ENCODE measurements around the gene SRSF1. TPM values are rescaled to one million over a fixed set of nuclear protein-coding genes. Genes with fewer than 3 reads are reported as not detected.

Gene SRSF1
- total and polyA plus RNA-seq, 10 donors: 65.8 to 213 (median 172) TPM

DNA sequence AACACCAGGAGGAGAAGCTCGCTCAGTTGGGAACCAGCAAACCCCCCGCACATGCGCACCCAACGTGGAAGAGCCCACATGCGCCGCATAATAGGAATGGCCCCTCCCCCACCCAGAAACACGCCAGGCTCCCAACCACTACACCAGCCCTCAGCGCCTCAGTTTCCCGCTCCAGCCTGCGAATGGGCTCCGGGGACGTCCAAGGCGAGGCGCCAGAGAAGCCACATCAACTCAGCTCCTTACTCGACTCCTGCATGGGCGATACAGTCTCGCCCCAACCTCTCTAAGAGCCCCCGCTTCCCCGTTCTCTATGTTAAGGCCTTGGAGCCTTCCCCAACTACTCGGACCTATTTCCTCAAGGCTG, 504 bp downstream of the SRSF1 start:
- WGBS, 5 donors: 0 to 1% (median 0%) methylated on average over 20 of the region's 20 CpGs
- no peaks in the 10 kb centered on the region for H3K9me3 ChIP-seq
- peak; percentile 89 for DNase-seq
- H3K4me1 ChIP-seq: peaks cover 26 to 60% (median 55%) of the 10 kb centered on the region in 6 donors
- peak overlapping the region; percentile 48 to 97 (median 85) for H3K4me3 ChIP-seq
- peak overlapping the region; percentile 85 to 100 (median 98) for H3K27ac ChIP-seq
- no peaks in the 10 kb centered on the region for H3K27me3 ChIP-seq (replicated peaks in 1 of 7)
- no peak for TF ChIP-seq POLR2AphosphoS5 (IDR thresholded peaks at IDR 0.05)
- TF ChIP-seq, protein P1, sequence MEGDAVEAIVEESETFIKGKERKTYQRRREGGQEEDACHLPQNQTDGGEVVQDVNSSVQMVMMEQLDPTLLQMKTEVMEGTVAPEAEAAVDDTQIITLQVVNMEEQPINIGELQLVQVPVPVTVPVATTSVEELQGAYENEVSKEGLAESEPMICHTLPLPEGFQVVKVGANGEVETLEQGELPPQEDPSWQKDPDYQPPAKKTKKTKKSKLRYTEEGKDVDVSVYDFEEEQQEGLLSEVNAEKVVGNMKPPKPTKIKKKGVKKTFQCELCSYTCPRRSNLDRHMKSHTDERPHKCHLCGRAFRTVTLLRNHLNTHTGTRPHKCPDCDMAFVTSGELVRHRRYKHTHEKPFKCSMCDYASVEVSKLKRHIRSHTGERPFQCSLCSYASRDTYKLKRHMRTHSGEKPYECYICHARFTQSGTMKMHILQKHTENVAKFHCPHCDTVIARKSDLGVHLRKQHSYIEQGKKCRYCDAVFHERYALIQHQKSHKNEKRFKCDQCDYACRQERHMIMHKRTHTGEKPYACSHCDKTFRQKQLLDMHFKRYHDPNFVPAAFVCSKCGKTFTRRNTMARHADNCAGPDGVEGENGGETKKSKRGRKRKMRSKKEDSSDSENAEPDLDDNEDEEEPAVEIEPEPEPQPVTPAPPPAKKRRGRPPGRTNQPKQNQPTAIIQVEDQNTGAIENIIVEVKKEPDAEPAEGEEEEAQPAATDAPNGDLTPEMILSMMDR (IDR thresholded peaks at IDR 0.05 in 8 of 11, conservative IDR thresholded peaks at IDR 0.05 in 3 of 11): no peak
- TF ChIP-seq POLR2A (IDR thresholded peaks at IDR 0.05): no peak
- peaks cover 0 to 44% (median 37%) of the 10 kb centered on the region in 6 donors for H3K36me3 ChIP-seq
- intact Hi-C loops (cut with DNase I; ENCODE audit: low total_unique reads): loop anchor here (10.0 kb wide), 1 partner anchor 78 kb away; the partner anchor contains the start of gene DYNLL2

DNA sequence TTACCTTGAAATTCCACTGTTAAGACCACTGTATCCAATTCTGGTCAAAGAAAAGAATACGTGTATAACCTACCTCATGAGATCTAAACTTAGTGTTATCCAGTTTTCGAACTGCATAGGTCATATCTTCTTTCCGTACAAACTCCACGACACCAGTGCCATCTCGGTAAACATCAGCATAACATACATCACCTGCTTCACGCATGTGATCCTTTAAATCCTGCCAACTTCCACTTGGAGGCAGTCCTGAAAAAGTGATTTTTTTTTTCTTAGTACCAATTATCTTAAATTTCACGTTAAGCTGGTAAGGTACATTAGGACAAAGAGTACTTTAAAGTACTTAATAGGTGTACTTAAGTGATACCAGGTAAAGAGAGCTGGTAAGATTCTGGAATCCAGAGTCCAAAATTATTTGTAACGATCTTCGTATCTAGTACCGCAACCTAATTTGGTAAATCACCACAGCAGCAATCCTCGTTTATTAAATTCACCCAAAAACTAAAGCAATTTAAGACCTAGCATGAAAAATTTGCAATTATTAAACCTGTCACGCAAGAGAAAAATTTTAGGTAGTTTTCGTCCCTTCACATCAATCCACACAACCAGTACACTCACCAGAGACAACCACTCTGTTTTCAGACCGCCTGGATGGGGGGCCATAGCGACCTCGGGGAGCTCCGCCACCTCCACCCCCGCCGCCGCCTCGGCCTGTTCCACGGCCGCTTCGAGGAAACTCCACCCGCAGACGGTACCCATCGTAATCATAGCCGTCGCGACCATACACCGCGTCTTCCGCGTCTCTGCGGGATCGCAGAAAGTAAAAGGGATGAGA, 1.1 kb downstream of the SRSF1 start:
- Histone ChIP-seq H3K27me3 (replicated peaks in 1 of 7) (no peaks in the 10 kb centered on the region), H3K4me1 (peaks cover 26 to 66% (median 58%) of the 10 kb centered on the region in 6 donors), H3K36me3 (peaks cover 0 to 50% (median 37%) of the 10 kb centered on the region in 6 donors), H3K27ac (peak overlapping the region; percentile 85 to 100 (median 98)), H3K9me3 (no peaks in the 10 kb centered on the region), H3K4me3 (peak overlapping the region; percentile 48 to 97 (median 85))
- no peak for TF ChIP-seq POLR2AphosphoS5 (IDR thresholded peaks at IDR 0.05)
- TF ChIP-seq, protein P1 (IDR thresholded peaks at IDR 0.05 in 8 of 11, conservative IDR thresholded peaks at IDR 0.05 in 3 of 11): no peak
- TF ChIP-seq POLR2A (IDR thresholded peaks at IDR 0.05): no peak
- DNase-seq: no peak
- intact Hi-C loops (cut with DNase I; ENCODE audit: low total_unique reads): loop anchor here (10.0 kb wide), 1 partner anchor 79 kb away; the partner anchor contains the start of gene DYNLL2
- WGBS, 5 donors: 3 to 8% (median 5%) methylated on average over 35 to 36 of the region's 36 CpGs

DNA sequence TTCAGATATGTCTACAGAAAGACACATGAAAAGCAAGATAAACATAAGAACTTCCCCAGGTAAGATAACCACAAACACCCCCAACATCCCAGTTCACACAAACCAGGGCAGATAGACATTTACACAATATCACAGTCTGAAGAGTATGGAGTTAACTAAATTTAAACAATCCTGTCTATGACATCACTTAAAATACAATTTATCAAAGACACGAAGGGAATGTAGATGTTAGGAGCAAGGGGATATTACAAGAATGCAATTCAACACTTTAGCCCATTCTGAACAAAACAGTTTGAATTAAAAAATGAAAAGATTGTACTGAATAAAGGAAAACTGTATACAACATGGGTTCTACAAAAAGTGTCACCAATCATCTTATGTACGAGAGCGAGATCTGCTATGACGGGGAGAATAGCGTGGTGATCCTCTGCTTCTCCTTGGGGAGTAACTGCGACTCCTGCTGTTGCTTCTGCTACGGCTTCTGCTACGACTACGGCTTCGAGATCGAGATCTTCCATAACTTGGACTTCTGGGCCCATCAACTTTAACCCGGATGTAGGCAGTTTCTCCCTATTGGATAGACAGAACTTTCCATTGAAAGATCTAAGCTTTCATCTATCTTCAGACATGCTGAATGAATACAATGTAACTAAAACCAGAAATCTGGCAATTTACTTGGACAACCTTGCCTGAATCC, 1.9 kb downstream of the SRSF1 start:
- 35 to 69% (median 44%) methylated on average over 12 of the region's 12 CpGs for WGBS, 5 donors
- Histone ChIP-seq H3K36me3 (peaks cover 0 to 58% (median 44%) of the 10 kb centered on the region in 6 donors), H3K4me3 (peak overlapping the region; percentile 48 to 97 (median 85)), H3K4me1 (peaks cover 26 to 74% (median 62%) of the 10 kb centered on the region in 6 donors), H3K27ac (peak overlapping the region in 4 of 8 donors; percentile 9 to 98 (median 98)), H3K9me3 (no peaks in the 10 kb centered on the region), H3K27me3 (replicated peaks in 1 of 7) (no peaks in the 10 kb centered on the region)
- TF ChIP-seq POLR2A (IDR thresholded peaks at IDR 0.05) (no peak), POLR2AphosphoS5 (IDR thresholded peaks at IDR 0.05) (no peak)
- TF ChIP-seq, protein P1 (IDR thresholded peaks at IDR 0.05 in 8 of 11, conservative IDR thresholded peaks at IDR 0.05 in 3 of 11): no peak
- no peak for DNase-seq
- intact Hi-C loops (cut with DNase I; ENCODE audit: low total_unique reads): loop anchor here (10.0 kb wide), 1 partner anchor 80 kb away; the partner anchor contains the start of gene DYNLL2
